K562 (cell line): ENCODE results near the gene CCDC78. TPM values are rescaled to one million over a fixed set of nuclear protein-coding genes. Genes with fewer than 3 reads are reported as not detected.

Experiments used
- ARID1B ChIP-seq: fragments of 450-650 bp; IDR thresholded peaks from 2 replicates; pipeline ENCODE4 v1.6.1; 2016; ENCODE audit warnings: antibody characterized with exemption, mild to moderate bottlenecking, inconsistent platforms
- ELF2 ChIP-seq: fragments of 250-450 bp; sonication (Bioruptor Pico); IDR thresholded peaks from 2 replicates; pipeline ENCODE4 v1.5.0; 2021; ENCODE audit warnings: mild to moderate bottlenecking
- GATAD2B ChIP-seq: fragments of 450-650 bp; IDR thresholded peaks from 2 replicates; pipeline ENCODE4 v1.6.1; 2017; ENCODE audit warnings: mild to moderate bottlenecking, borderline replicate concordance
- GTF2F1 ChIP-seq: IDR thresholded peaks from 2 replicates; pipeline ENCODE4 v1.6.1; 2011; ENCODE audit warnings: low read depth, low read length, improper control_type of control experiment
- HMG20A ChIP-seq: fragments of 450-650 bp; formaldehyde crosslinking; conservative IDR thresholded peaks from 2 replicates; pipeline ENCODE4 v1.4.0; 2020; ENCODE audit warnings: mild to moderate bottlenecking, mixed read lengths
- KAT2B ChIP-seq: IDR thresholded peaks from one replicate; pipeline ENCODE4 v1.6.1; 2012; ENCODE audit warnings: low read depth, mild to moderate bottlenecking, control low read depth, inconsistent platforms, low read length, moderate library complexity
- KLF10 ChIP-seq: fragments of 250-450 bp; sonication (Bioruptor Pico); IDR thresholded peaks from 2 replicates; pipeline ENCODE4 v1.6.1; 2021; ENCODE audit warnings: matching md5 sums
- MYNN ChIP-seq, 2 experiments: sonication (generic); formaldehyde crosslinking in 1 of 2; IDR thresholded peaks; 2 replicates each; pipeline versions ENCODE4 v1.5.0 to v1.6.1; 2016 to 2020; ENCODE audit warnings: antibody characterized with exemption in 1 of 2, missing genetic modification reagents in 1 of 2
- NRF1 ChIP-seq, 2 experiments: fragments of 450-650 bp; IDR thresholded peaks in 1 of 2; conservative IDR thresholded peaks in 1 of 2; 2 replicates each; pipeline ENCODE4 v1.6.1; 2014; ENCODE audit warnings: mild to moderate bottlenecking in 2 of 2
- RAD51 ChIP-seq: fragments of 450-650 bp; IDR thresholded peaks from 2 replicates; pipeline ENCODE4 v1.7.1; 2016; ENCODE audit warnings: low read depth, mild to moderate bottlenecking, borderline replicate concordance
- SMAD2 ChIP-seq: fragments of 150-350 bp; IDR thresholded peaks from 2 replicates; pipeline ENCODE4 v1.6.1; 2014; ENCODE audit warnings: low read depth, mild to moderate bottlenecking, low read length
- TCF3 ChIP-seq: sonication (generic); formaldehyde crosslinking; IDR thresholded peaks from 2 replicates; pipeline ENCODE4 v1.4.0; 2020; ENCODE audit warnings: mild to moderate bottlenecking, missing genetic modification reagents
- polyA plus RNA-seq, 8 experiments: library from polyadenylated mRNA; depleted of rRNA in 4 of 8; stranded (reverse) in 5 of 8; unstranded in 3 of 8; fragments of >200 nt; fragmentation: Nextera tagmentation in 2 of 8; fragmentation: Illumina TruSeq in 1 of 8; extraction: Ambion mirVana in 2 of 8; extraction: Trizol in 1 of 8; gene quantifications; 2 replicates each; pipeline versions ENCODE4 v1.2.1 to v1.2.3, GENCODE V29; 2011 to 2014; ENCODE audit warnings: inconsistent platforms in 1 of 8, missing spikeins in 1 of 8
- total RNA-seq, 7 experiments: library from RNA; depleted of rRNA in 6 of 7; stranded (reverse); fragments of >200 nt in 6 of 7; fragmentation: Illumina TruSeq in 2 of 7; extraction: Trizol in 2 of 7; gene quantifications; 2 replicates each; pipeline versions ENCODE4 v1.2.1 to v1.2.3, GENCODE V29; 2011 to 2021; ENCODE audit warnings: low replicate concordance in 1 of 7
- TF ChIP-seq, protein P1 (sequence below): fragments of 450-650 bp; formaldehyde crosslinking; IDR thresholded peaks from 2 replicates; pipeline ENCODE4 v1.4.0; 2022; ENCODE audit warnings: missing genetic modification characterization
- TF ChIP-seq, protein P2 (sequence below), 2 experiments: fragments of 450-650 bp; conservative IDR thresholded peaks; 2 replicates each; pipeline ENCODE4 v1.6.1; 2017; ENCODE audit warnings: mild to moderate bottlenecking in 2 of 2, moderate library complexity in 2 of 2
- TF ChIP-seq, protein P3 (sequence below): fragments of 450-650 bp; IDR thresholded peaks from 2 replicates; pipeline ENCODE4 v1.6.1; 2016
- TF ChIP-seq, protein P4 (sequence below): sonication (generic); formaldehyde crosslinking; IDR thresholded peaks from 2 replicates; pipeline ENCODE4 v1.8.0; 2022; ENCODE audit warnings: mild to moderate bottlenecking, missing genetic modification reagents
- TF ChIP-seq, protein P5 (sequence below): fragments of 250-450 bp; sonication (Bioruptor Pico); IDR thresholded peaks from 2 replicates; pipeline ENCODE4 v1.5.0; 2021

The CCDC78 gene
- total and polyA plus RNA-seq, 9 of the 15 experiments (the other 6 are each of a cell fraction or from before 2014, with no cell fraction given), result 0.24 to 17.7 (median 2.9) TPM

DNA sequence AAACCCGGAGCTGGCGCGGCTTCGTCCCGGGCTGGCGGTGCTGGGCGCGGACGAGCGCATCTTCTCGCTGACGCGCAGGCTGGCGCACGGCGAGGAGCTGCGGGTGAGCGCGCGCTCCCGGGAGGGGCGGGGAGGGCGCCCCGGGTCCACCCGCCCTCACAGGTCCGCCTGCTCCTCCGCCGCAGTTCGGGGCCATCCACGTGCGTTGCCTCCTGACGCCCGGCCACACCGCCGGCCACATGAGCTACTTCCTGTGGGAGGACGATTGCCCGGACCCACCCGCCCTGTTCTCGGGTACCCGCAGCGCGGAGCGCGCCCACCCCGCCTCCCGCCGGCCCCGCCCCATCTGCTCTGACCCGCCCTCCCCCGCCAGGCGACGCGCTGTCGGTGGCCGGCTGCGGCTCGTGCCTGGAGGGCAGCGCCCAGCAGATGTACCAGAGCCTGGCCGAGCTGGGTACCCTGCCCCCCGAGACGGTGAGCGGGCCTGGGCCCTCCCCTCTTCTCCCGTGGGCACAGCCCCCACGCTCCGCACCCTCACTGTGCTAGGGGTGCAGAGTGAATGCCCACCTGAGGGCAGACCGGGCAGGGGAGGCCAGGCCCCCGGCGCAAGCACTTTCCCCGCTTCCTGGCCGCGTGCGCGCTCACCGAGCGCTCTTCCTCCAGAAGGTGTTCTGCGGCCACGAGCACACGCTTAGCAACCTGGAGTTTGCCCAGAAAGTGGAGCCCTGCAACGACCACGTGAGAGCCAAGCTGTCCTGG is 2.1 kb upstream of the CCDC78 start (continued):
- TF ChIP-seq, protein P1, sequence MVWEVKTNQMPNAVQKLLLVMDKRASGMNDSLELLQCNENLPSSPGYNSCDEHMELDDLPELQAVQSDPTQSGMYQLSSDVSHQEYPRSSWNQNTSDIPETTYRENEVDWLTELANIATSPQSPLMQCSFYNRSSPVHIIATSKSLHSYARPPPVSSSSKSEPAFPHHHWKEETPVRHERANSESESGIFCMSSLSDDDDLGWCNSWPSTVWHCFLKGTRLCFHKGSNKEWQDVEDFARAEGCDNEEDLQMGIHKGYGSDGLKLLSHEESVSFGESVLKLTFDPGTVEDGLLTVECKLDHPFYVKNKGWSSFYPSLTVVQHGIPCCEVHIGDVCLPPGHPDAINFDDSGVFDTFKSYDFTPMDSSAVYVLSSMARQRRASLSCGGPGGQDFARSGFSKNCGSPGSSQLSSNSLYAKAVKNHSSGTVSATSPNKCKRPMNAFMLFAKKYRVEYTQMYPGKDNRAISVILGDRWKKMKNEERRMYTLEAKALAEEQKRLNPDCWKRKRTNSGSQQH (CRISPR knock-in tag), result no peak
- TF ChIP-seq GTF2F1, result no peak
- TF ChIP-seq, protein P2, sequence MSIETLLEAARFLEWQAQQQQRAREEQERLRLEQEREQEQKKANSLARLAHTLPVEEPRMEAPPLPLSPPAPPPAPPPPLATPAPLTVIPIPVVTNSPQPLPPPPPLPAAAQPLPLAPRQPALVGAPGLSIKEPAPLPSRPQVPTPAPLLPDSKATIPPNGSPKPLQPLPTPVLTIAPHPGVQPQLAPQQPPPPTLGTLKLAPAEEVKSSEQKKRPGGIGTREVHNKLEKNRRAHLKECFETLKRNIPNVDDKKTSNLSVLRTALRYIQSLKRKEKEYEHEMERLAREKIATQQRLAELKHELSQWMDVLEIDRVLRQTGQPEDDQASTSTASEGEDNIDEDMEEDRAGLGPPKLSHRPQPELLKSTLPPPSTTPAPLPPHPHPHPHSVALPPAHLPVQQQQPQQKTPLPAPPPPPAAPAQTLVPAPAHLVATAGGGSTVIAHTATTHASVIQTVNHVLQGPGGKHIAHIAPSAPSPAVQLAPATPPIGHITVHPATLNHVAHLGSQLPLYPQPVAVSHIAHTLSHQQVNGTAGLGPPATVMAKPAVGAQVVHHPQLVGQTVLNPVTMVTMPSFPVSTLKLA (conservative IDR thresholded peaks at IDR 0.05), result peak; percentile 73 to 90; a peak in 3 of 4 replicates
- no peak for TF ChIP-seq ARID1B
- no peak for TF ChIP-seq HMG20A (CRISPR knock-in tag)
- TF ChIP-seq, protein P3, sequence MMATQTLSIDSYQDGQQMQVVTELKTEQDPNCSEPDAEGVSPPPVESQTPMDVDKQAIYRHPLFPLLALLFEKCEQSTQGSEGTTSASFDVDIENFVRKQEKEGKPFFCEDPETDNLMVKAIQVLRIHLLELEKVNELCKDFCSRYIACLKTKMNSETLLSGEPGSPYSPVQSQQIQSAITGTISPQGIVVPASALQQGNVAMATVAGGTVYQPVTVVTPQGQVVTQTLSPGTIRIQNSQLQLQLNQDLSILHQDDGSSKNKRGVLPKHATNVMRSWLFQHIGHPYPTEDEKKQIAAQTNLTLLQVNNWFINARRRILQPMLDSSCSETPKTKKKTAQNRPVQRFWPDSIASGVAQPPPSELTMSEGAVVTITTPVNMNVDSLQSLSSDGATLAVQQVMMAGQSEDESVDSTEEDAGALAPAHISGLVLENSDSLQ, result no peak
- TF ChIP-seq, protein P4, sequence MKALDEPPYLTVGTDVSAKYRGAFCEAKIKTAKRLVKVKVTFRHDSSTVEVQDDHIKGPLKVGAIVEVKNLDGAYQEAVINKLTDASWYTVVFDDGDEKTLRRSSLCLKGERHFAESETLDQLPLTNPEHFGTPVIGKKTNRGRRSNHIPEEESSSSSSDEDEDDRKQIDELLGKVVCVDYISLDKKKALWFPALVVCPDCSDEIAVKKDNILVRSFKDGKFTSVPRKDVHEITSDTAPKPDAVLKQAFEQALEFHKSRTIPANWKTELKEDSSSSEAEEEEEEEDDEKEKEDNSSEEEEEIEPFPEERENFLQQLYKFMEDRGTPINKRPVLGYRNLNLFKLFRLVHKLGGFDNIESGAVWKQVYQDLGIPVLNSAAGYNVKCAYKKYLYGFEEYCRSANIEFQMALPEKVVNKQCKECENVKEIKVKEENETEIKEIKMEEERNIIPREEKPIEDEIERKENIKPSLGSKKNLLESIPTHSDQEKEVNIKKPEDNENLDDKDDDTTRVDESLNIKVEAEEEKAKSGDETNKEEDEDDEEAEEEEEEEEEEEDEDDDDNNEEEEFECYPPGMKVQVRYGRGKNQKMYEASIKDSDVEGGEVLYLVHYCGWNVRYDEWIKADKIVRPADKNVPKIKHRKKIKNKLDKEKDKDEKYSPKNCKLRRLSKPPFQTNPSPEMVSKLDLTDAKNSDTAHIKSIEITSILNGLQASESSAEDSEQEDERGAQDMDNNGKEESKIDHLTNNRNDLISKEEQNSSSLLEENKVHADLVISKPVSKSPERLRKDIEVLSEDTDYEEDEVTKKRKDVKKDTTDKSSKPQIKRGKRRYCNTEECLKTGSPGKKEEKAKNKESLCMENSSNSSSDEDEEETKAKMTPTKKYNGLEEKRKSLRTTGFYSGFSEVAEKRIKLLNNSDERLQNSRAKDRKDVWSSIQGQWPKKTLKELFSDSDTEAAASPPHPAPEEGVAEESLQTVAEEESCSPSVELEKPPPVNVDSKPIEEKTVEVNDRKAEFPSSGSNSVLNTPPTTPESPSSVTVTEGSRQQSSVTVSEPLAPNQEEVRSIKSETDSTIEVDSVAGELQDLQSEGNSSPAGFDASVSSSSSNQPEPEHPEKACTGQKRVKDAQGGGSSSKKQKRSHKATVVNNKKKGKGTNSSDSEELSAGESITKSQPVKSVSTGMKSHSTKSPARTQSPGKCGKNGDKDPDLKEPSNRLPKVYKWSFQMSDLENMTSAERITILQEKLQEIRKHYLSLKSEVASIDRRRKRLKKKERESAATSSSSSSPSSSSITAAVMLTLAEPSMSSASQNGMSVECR (CRISPR knock-in tag), result peak; percentile 61
- no peak for TF ChIP-seq SMAD2
- no peak for TF ChIP-seq RAD51
- TF ChIP-seq, protein P5, sequence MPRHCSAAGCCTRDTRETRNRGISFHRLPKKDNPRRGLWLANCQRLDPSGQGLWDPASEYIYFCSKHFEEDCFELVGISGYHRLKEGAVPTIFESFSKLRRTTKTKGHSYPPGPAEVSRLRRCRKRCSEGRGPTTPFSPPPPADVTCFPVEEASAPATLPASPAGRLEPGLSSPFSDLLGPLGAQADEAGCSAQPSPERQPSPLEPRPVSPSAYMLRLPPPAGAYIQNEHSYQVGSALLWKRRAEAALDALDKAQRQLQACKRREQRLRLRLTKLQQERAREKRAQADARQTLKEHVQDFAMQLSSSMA, result no peak
- no peak for TF ChIP-seq MYNN (IDR thresholded peaks at IDR 0.05)
- no peak for TF ChIP-seq MYNN (CRISPR knock-in tag; IDR thresholded peaks at IDR 0.05)
- no peak for TF ChIP-seq GATAD2B
- TF ChIP-seq KAT2B, result no peak
- peak; percentile 28 to 44; a peak in 2 of 4 replicates for TF ChIP-seq NRF1 (conservative IDR thresholded peaks at IDR 0.05 in 1 of 2, IDR thresholded peaks at IDR 0.05 in 1 of 2)
- TF ChIP-seq KLF10, result no peak
- TF ChIP-seq TCF3, result no peak
- TF ChIP-seq ELF2 (CRISPR knock-in tag), result peak; percentile 58; the same call in 1 of the 2 replicates
